Measurements from ENCODE around the gene DENND1A.

DENND1A gene

DNA sequence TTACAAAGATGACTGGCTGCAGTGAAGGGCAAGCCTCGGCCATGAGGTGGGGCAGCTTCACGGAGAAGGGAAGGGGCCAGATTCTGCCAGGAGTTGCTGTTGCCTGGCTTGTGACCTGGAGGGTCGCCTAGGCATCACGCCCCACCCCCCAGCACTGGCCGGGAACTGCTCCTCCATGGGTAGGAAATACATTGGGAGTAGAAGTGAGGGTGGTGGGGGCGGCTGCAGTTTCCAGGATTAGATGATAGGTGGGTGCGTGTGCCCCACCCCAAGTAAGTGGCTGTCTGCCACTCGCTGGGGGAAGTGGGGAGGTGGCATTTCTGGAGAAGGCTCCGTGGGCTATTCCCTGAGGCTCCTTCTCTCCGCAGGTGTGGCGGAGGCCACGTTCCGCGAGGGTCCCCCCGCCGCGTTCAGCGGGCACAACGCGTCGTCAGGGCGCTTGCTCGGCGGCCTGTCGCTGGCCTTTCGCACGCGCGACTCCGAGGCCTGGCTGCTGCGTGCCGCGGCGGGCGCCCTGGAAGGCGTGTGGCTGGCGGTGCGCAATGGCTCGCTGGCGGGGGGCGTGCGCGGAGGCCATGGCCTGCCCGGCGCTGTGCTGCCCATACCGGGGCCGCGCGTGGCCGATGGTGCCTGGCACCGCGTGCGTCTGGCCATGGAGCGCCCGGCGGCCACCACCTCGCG, 557.0 kb downstream of the DENND1A start:
- no peak overlapping the region for H3K27ac Mint-ChIP-seq
- no peaks in the 10 kb centered on the region for H3K36me3 Mint-ChIP-seq (ENCODE audit: low read depth)
- peaks cover 9% of the 10 kb centered on the region for H3K4me1 Mint-ChIP-seq (ENCODE audit: low read depth)
- H3K9me3 Mint-ChIP-seq, result no peaks in the 10 kb centered on the region
- peaks cover 63% of the 10 kb centered on the region for H3K27me3 Mint-ChIP-seq
- intact Hi-C loops (cut with micrococcal nuclease), result no loop called here
- no peak overlapping the region for H3K4me3 Mint-ChIP-seq

DNA sequence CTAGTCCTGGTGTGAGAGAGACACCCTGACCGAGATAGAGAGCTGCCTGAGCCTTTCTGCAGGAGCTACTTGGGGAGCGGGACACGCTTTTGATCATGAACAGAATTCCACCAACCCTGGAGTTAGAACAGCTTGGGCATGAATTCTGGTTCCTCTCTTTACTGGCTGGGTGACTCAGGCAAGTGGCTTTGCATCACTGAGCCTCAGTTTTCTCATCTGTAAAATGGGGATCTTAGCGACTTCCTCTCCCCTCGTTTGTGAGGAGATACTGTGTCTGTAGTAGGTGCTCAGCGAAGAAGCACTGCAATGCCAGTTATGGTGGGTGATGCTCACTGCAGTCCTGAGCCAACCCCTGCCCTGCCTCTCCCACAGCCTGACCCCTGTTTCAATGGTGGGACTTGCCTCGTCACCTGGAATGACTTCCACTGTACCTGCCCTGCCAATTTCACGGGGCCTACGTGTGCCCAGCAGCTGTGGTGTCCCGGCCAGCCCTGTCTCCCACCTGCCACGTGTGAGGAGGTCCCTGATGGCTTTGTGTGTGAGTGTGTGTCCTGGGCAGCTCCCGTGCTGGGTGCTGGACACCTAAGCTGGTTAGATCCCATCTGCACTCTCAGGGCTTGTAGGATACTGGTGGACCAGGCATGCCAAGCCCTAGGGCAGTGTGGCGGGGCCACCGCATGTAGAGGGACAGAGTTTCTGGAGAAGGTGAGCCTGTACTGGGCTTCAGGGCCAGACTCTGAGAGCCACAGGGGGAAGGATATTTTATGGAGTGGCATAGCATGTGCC, 557.9 kb downstream of the DENND1A start:
- H3K4me3 Mint-ChIP-seq, result no peak overlapping the region
- intact Hi-C loops (cut with micrococcal nuclease), result no loop called here
- peaks cover 67% of the 10 kb centered on the region for H3K27me3 Mint-ChIP-seq
- no peak overlapping the region for H3K27ac Mint-ChIP-seq
- no peaks in the 10 kb centered on the region for H3K36me3 Mint-ChIP-seq (ENCODE audit: low read depth)
- H3K9me3 Mint-ChIP-seq, result no peaks in the 10 kb centered on the region
- peaks cover 9% of the 10 kb centered on the region for H3K4me1 Mint-ChIP-seq (ENCODE audit: low read depth)

DNA sequence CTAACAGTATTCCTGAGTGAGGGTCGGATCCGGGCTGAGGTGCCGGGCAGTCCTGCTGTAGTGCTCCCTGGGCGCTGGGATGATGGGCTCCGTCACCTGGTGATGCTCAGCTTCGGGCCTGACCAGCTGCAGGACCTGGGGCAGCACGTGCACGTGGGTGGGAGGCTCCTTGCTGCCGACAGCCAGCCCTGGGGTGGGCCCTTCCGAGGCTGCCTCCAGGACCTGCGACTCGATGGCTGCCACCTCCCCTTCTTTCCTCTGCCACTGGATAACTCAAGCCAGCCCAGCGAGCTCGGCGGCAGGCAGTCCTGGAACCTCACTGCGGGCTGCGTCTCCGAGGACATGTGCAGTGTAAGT, 558.7 kb downstream of the DENND1A start:
- no peaks in the 10 kb centered on the region for H3K36me3 Mint-ChIP-seq (ENCODE audit: low read depth)
- H3K27me3 Mint-ChIP-seq, result peaks cover 62% of the 10 kb centered on the region
- H3K4me3 Mint-ChIP-seq, result no peak overlapping the region
- peaks cover 4% of the 10 kb centered on the region for H3K4me1 Mint-ChIP-seq (ENCODE audit: low read depth)
- H3K27ac Mint-ChIP-seq, result no peak overlapping the region
- intact Hi-C loops (cut with micrococcal nuclease), result no loop called here
- H3K9me3 Mint-ChIP-seq, result no peaks in the 10 kb centered on the region

DNA sequence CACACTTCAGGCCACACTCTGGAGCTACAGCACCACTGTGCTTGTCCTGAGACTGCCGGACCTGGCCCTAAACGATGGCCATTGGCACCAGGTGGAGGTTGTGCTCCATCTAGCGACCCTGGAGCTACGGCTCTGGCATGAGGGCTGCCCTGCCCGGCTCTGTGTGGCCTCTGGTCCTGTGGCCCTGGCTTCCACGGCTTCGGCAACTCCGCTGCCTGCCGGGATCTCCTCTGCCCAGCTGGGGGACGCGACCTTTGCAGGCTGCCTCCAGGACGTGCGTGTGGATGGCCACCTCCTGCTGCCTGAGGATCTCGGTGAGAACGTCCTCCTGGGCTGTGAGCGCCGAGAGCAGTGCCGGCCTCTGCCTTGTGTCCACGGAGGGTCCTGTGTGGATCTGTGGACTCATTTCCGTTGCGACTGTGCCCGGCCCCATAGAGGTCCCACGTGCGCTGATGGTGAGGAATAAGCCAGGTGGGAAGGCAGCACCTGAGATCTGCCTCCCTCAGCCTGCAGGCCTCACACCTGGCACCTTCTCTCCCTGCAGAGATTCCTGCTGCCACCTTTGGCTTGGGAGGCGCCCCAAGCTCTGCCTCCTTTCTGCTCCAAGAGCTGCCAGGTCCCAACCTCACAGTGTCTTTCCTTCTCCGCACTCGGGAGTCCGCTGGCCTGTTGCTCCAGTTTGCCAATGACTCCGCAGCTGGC, 559.2 kb downstream of the DENND1A start:
- intact Hi-C loops (cut with micrococcal nuclease), result no loop called here
- Mint-ChIP-seq H3K4me3 (no peak overlapping the region), H3K27ac (no peak overlapping the region), H3K9me3 (no peaks in the 10 kb centered on the region), H3K27me3 (peaks cover 60% of the 10 kb centered on the region), H3K36me3 (ENCODE audit: low read depth) (no peaks in the 10 kb centered on the region), H3K4me1 (ENCODE audit: low read depth) (no peaks in the 10 kb centered on the region)

DNA sequence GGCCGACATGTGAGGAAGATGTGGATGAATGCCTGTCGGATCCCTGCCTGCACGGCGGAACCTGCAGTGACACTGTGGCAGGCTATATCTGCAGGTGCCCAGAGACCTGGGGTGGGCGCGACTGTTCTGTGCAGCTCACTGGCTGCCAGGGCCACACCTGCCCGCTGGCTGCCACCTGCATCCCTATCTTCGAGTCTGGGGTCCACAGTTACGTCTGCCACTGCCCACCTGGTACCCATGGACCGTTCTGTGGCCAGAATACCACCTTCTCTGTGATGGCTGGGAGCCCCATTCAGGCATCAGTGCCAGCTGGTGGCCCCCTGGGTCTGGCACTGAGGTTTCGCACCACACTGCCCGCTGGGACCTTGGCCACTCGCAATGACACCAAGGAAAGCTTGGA, 559.8 kb downstream of the DENND1A start:
- Mint-ChIP-seq H3K4me3 (no peak overlapping the region), H3K27me3 (peaks cover 60% of the 10 kb centered on the region), H3K27ac (no peak overlapping the region), H3K36me3 (ENCODE audit: low read depth) (no peaks in the 10 kb centered on the region), H3K9me3 (no peaks in the 10 kb centered on the region), H3K4me1 (ENCODE audit: low read depth) (no peaks in the 10 kb centered on the region)
- intact Hi-C loops (cut with micrococcal nuclease), result no loop called here

DNA sequence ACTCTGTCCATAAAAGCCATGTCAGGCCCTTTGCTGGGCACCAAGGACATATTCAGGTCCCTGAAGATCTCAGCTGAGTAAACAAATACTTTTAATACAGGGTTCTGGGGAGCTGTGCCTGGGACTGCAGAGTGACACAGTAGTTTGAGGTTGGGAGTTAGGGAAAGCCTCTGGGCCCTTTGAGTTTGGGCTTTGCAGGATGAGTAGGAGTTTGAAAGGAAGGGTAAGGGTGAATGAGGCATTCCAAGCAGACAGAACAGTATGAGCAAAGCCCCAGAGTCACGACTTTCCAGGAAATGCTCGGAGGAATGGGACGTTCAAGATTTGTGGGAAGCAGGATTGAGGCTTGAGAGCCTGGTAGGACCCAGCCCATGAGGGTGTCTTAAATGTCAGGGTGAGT, 560.6 kb downstream of the DENND1A start:
- no peaks in the 10 kb centered on the region for H3K9me3 Mint-ChIP-seq
- H3K27ac Mint-ChIP-seq, result no peak overlapping the region
- intact Hi-C loops (cut with micrococcal nuclease), result no loop called here
- no peak overlapping the region for H3K4me3 Mint-ChIP-seq
- H3K4me1 Mint-ChIP-seq (ENCODE audit: low read depth), result no peaks in the 10 kb centered on the region
- peaks cover 54% of the 10 kb centered on the region for H3K27me3 Mint-ChIP-seq
- H3K36me3 Mint-ChIP-seq (ENCODE audit: low read depth), result no peaks in the 10 kb centered on the region

DNA sequence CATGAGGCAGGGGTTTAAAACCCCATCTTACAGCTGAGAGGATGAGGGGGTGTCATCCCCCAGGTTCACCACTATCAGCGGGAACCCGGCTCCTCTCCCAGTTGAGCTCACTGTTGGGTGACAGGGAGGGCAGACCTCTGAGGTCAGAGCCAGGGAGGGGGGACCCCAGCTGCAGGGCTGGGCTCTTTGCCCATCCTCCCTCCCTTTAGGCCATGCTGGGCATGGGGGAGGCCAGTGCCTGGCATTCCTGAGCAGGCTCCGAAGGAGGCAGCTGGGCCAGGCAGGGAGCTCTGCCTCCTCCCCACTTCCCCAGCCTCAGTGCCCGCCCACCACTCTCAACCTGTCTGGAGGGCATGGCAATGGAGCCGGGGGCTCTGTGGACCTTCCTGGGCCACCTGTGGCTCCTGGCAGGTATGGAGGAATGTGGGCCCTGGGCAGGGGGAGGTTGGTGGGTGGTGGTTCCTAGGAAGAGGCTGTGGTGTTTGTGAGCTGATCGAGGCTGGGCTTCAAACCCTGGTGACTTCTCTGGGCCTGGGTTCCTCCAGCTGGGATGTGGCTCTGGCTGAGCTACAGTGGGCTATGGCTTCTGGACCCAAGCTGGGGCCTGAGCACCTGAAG, 561.3 kb downstream of the DENND1A start:
- no peaks in the 10 kb centered on the region for H3K9me3 Mint-ChIP-seq
- no peaks in the 10 kb centered on the region for H3K4me1 Mint-ChIP-seq (ENCODE audit: low read depth)
- no peaks in the 10 kb centered on the region for H3K36me3 Mint-ChIP-seq (ENCODE audit: low read depth)
- peaks cover 51% of the 10 kb centered on the region for H3K27me3 Mint-ChIP-seq
- H3K4me3 Mint-ChIP-seq, result no peak overlapping the region
- H3K27ac Mint-ChIP-seq, result no peak overlapping the region
- intact Hi-C loops (cut with micrococcal nuclease), result no loop called here

DNA sequence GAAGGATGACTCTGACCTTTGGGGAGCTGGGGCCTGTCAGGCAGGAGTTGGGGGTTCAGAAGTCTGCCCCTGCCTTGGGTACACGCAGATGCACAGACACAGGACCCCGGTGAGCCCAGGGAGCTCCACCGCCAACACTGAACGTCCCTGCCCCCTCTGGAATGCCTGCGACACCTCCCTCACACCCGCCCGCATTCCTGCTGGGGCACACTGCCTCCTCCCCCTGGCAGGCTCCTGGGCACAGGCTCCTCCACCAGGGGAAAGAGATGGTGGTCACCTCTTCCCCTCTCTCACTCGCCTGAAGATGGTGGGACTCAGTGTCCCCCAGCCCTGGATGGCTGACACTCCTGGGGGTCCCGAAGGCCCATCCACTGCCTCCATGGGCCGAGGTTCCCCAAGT, 561.9 kb downstream of the DENND1A start:
- H3K4me3 Mint-ChIP-seq, result no peak overlapping the region
- H3K9me3 Mint-ChIP-seq, result no peaks in the 10 kb centered on the region
- H3K4me1 Mint-ChIP-seq (ENCODE audit: low read depth), result no peaks in the 10 kb centered on the region
- H3K27me3 Mint-ChIP-seq, result peaks cover 49% of the 10 kb centered on the region
- intact Hi-C loops (cut with micrococcal nuclease), result no loop called here
- H3K27ac Mint-ChIP-seq, result no peak overlapping the region
- no peaks in the 10 kb centered on the region for H3K36me3 Mint-ChIP-seq (ENCODE audit: low read depth)

DNA sequence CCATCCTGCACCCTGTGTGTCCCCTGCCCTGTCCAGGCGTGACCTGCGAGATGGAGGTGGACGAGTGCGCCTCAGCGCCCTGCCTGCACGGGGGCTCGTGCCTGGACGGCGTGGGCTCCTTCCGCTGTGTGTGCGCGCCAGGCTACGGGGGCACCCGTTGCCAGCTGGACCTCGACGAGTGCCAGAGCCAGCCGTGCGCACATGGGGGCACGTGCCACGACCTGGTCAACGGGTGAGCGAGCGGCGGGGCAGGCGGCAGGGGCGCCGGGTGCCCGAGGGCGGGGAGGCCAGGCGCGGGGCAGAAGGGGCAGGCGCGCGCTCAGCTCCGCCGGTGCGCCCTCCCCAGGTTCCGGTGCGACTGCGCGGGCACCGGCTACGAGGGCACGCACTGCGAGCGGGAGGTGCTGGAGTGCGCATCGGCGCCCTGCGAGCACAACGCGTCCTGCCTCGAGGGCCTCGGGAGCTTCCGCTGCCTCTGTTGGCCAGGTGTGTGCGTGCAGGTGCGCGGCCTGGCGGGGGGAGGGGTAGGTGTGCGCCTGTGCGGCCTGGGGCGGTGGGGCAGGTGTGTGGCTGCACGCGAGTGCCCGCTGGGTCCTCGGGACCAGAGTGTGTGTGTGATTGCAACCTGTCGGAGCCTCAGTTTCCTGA, 563.9 kb downstream of the DENND1A start:
- peaks cover 37% of the 10 kb centered on the region for H3K27me3 Mint-ChIP-seq

DNA sequence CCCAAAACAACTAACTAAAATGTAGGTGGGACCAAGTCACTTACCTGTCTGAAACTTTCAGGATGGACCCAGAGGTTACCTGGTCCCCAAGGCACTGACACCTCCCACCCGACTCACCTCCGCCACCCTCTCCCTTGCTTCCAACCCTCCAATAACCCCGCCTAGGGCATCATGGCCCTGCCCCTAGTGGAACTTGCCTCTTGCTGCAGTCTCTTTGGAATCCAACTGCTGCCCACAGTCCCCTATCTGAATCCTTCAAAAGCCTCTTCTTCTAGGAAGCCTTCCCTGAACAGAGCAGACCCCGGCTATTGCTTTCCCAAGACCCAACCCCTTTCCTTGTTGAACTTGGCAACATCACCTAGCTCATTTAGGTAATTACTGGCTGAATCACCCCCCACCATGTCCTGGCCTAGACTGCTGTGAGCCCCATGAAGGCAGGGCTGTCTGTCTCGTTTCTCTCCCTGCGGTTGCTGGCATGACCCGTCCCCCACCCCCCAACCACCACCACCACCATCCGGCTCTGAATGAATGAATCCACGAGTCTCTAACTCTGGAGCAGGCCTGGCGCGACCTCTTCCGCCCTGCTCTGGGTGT, 564.5 kb downstream of the DENND1A start:
- Mint-ChIP-seq H3K9me3 (no peaks in the 10 kb centered on the region), H3K4me1 (ENCODE audit: low read depth) (no peaks in the 10 kb centered on the region), H3K36me3 (ENCODE audit: low read depth) (no peaks in the 10 kb centered on the region), H3K27ac (no peak overlapping the region), H3K4me3 (no peak overlapping the region), H3K27me3 (peaks cover 37% of the 10 kb centered on the region)
- intact Hi-C loops (cut with micrococcal nuclease), result no loop called here

More for the DNA sequence above, 563.9 kb downstream of the DENND1A start:
- no peak overlapping the region for H3K27ac Mint-ChIP-seq
- H3K4me1 Mint-ChIP-seq (ENCODE audit: low read depth), result no peaks in the 10 kb centered on the region
- H3K9me3 Mint-ChIP-seq, result no peaks in the 10 kb centered on the region
- intact Hi-C loops (cut with micrococcal nuclease), result no loop called here
- H3K36me3 Mint-ChIP-seq (ENCODE audit: low read depth), result no peaks in the 10 kb centered on the region
- no peak overlapping the region for H3K4me3 Mint-ChIP-seq

DNA sequence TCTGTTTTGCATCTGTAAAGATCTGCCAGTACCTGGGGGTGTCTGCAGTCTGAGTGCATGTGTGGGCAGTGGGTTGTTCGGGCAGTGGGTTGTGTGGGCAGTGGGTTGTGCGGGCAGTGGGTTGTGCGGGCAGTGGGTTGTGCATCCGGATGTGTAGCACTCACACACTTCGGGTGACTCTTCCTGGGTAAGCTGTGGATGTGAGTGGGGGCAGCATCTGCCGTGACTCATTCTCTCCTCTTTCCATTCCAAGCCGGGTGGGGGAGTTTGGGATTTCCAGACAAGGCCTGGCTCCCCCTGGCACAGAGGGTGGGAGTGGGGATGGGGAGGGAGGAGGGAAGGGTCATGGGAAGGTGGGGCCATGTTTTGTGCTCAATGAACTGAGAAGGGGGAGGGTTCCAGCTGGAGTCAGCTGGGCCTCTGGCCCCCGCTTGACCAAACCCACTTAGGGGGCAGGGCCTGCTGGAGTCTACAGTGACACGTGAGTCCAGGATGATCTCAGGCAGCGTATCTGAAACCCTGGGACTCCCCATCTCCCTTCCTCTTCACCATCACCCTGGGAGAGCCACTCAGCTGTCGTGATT, 565.6 kb downstream of the DENND1A start:
- Mint-ChIP-seq H3K4me1 (ENCODE audit: low read depth) (no peaks in the 10 kb centered on the region), H3K4me3 (no peak overlapping the region), H3K27me3 (peaks cover 34% of the 10 kb centered on the region), H3K36me3 (ENCODE audit: low read depth) (no peaks in the 10 kb centered on the region), H3K9me3 (no peaks in the 10 kb centered on the region), H3K27ac (no peak overlapping the region)
- intact Hi-C loops (cut with micrococcal nuclease), result no loop called here

DNA sequence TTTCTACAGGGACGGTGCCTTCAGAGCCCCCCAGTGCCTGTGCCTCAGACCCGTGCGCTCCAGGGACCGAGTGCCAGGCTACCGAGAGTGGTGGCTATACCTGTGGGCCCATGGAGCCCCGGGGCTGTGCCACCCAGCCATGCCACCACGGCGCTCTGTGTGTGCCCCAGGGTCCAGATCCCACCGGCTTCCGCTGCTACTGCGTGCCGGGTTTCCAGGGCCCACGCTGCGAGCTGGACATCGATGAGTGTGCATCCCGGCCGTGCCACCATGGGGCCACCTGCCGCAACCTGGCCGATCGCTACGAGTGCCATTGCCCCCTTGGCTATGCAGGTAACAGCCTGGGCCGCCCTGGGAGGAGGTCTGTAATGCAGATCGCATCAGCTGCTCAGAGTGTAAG, 567.1 kb downstream of the DENND1A start:
- H3K36me3 Mint-ChIP-seq (ENCODE audit: low read depth), result no peaks in the 10 kb centered on the region
- no peaks in the 10 kb centered on the region for H3K9me3 Mint-ChIP-seq
- peaks cover 32% of the 10 kb centered on the region for H3K27me3 Mint-ChIP-seq
- H3K4me1 Mint-ChIP-seq (ENCODE audit: low read depth), result no peaks in the 10 kb centered on the region
- intact Hi-C loops (cut with micrococcal nuclease), result no loop called here
- no peak overlapping the region for H3K4me3 Mint-ChIP-seq
- no peak overlapping the region for H3K27ac Mint-ChIP-seq

Data from dendritic cell treated with granulocyte-macrophage colony-stimulating factor and Interleukin-4, amounts not matched to agents 40 ng/mL and 50 ng/mL, for 4 days (primary cell).